WTC11 (cell line): Measurements from ENCODE around the gene RRAGD. TPM values are rescaled to one million over a fixed set of nuclear protein-coding genes. Genes with fewer than 3 reads are reported as not detected.

ENCODE experiments used
- ATAC-seq: fragments of 200-7000 bp; cut with Tn5 transposase; 2 replicates; pipeline ENCODE4 v1.10.0; 2021; ENCODE audit warnings: mild to moderate bottlenecking, moderate library complexity
- CTCF ChIA-PET: fragments of 300-600 bp; sonication (Branson Sonifier 250); formaldehyde crosslinking; loops from one replicate; lab custom pipeline; 2021; ENCODE audit warnings: antibody characterized with exemption; lab: Charles Lee
- POLR2A ChIA-PET: fragments of 350-600 bp; sonication (Branson Sonifier 250); formaldehyde crosslinking; loops from one replicate; lab custom pipeline; 2021; ENCODE audit warnings: antibody characterized with exemption; lab: Charles Lee
- DNase-seq: peaks from one replicate; pipeline ENCODE4 v3.0.0; 2021; ENCODE audit warnings: low spot score
- H3K27ac Mint-ChIP-seq: 2 replicates; pipeline ENCODE4 v1.8.0; 2021; ENCODE audit warnings: mixed read lengths
- H3K27me3 Mint-ChIP-seq: 2 replicates; pipeline ENCODE4 v1.8.0; 2021; ENCODE audit warnings: low read depth, mild to moderate bottlenecking, moderate library complexity, mixed read lengths
- H3K36me3 Mint-ChIP-seq: 2 replicates; pipeline ENCODE4 v1.8.0; 2021; ENCODE audit warnings: mixed read lengths
- H3K4me1 Mint-ChIP-seq: 2 replicates; pipeline ENCODE4 v1.8.0; 2022; ENCODE audit warnings: mixed read lengths
- H3K4me3 Mint-ChIP-seq: 2 replicates; pipeline ENCODE4 v1.8.0; 2021; ENCODE audit warnings: mild to moderate bottlenecking, moderate library complexity, mixed read lengths
- H3K9me3 Mint-ChIP-seq: 2 replicates; pipeline ENCODE4 v1.8.0; 2021; ENCODE audit warnings: mixed read lengths
- CDX4 ChIP-seq: fragments of 250-450 bp; sonication (Bioruptor Pico); IDR thresholded peaks from 2 replicates; pipeline ENCODE4 v1.9.0; 2021; ENCODE audit warnings: moderate library complexity, mild to moderate bottlenecking, inconsistent platforms, borderline replicate concordance
- ESRRA ChIP-seq: sonication (generic); formaldehyde crosslinking; IDR thresholded peaks from 2 replicates; pipeline ENCODE4 v1.8.1; 2022; ENCODE audit warnings: mild to moderate bottlenecking, missing genetic modification reagents, borderline replicate concordance
- FOXJ3 ChIP-seq: sonication (generic); formaldehyde crosslinking; IDR thresholded peaks from 2 replicates; pipeline ENCODE4 v1.9.0; 2021; ENCODE audit warnings: missing genetic modification reagents, mild to moderate bottlenecking, borderline replicate concordance
- GTF2I ChIP-seq: fragments of 250-450 bp; sonication (Bioruptor Pico); conservative IDR thresholded peaks from 2 replicates; pipeline ENCODE4 v1.4.0; 2021; ENCODE audit warnings: mild to moderate bottlenecking
- JAZF1 ChIP-seq: fragments of 250-450 bp; sonication (Bioruptor Pico); IDR thresholded peaks from 2 replicates; pipeline ENCODE4 v1.9.0; 2021; ENCODE audit warnings: moderate library complexity, mild to moderate bottlenecking, inconsistent platforms
- MXD4 ChIP-seq: fragments of 250-450 bp; sonication (Bioruptor Pico); IDR thresholded peaks from 2 replicates; pipeline ENCODE4 v1.8.0; 2021; ENCODE audit warnings: mild to moderate bottlenecking, moderate library complexity, borderline replicate concordance
- NFE2L1 ChIP-seq: sonication (generic); formaldehyde crosslinking; IDR thresholded peaks from 2 replicates; pipeline ENCODE4 v1.8.1; 2023; ENCODE audit warnings: missing genetic modification reagents
- RORB ChIP-seq: fragments of 250-450 bp; sonication (Bioruptor Pico); IDR thresholded peaks from 2 replicates; pipeline ENCODE4 v1.9.0; 2021; ENCODE audit warnings: mild to moderate bottlenecking
- SOX15 ChIP-seq: fragments of 250-450 bp; sonication (Bioruptor Pico); IDR thresholded peaks from 2 replicates; pipeline ENCODE4 v1.9.0; 2021; ENCODE audit warnings: mild to moderate bottlenecking
- TEAD4 ChIP-seq: sonication (generic); formaldehyde crosslinking; IDR thresholded peaks from 2 replicates; pipeline ENCODE4 v1.8.0; 2022; ENCODE audit warnings: mild to moderate bottlenecking, missing genetic modification reagents
- ZBTB21 ChIP-seq: sonication (generic); formaldehyde crosslinking; IDR thresholded peaks from 2 replicates; pipeline ENCODE4 v1.8.1; 2023; ENCODE audit warnings: mild to moderate bottlenecking, missing genetic modification reagents, borderline replicate concordance
- ZNF138 ChIP-seq: sonication (generic); formaldehyde crosslinking; conservative IDR thresholded peaks from 2 replicates; pipeline ENCODE4 v1.8.1; 2022; ENCODE audit warnings: mild to moderate bottlenecking, moderate library complexity, missing genetic modification reagents
- ZNF219 ChIP-seq: sonication (generic); formaldehyde crosslinking; IDR thresholded peaks from 2 replicates; pipeline ENCODE4 v1.8.0; 2023; ENCODE audit warnings: missing genetic modification reagents, mild to moderate bottlenecking, borderline replicate concordance
- ZNF423 ChIP-seq: fragments of 250-450 bp; sonication (Bioruptor Pico); IDR thresholded peaks from 2 replicates; pipeline ENCODE4 v2.1.2; 2022; ENCODE audit warnings: mild to moderate bottlenecking, moderate library complexity
- ZSCAN18 ChIP-seq: fragments of 250-450 bp; sonication (Bioruptor Pico); IDR thresholded peaks from 2 replicates; pipeline ENCODE4 v2.1.2; 2022; ENCODE audit warnings: mild to moderate bottlenecking, moderate library complexity
- total RNA-seq: library from RNA; stranded (reverse); gene quantifications from 3 replicates; pipeline ENCODE4 v1.2.3, GENCODE V29; 2021

RRAGD gene
- total RNA-seq, 1 experiment from 2014 or later = 25.4 TPM

GRCh38 chr6:89315249-89315885, 96.7 kb downstream of the RRAGD start, which contains the start of gene GABRR2:
GABRR2 (minus strand) TSS chr6:89315299; CDS start chr6:89315165, 134 bp downstream.
- H3K4me3 Mint-ChIP-seq = no peak within 1 kb of the TSS
- H3K27ac Mint-ChIP-seq = no peak within 1 kb of the TSS
- peaks cover 18% of the 10 kb centered on the region for H3K36me3 Mint-ChIP-seq
- TF ChIP-seq GTF2I (CRISPR knock-in tag) (no peak), ZBTB21 (CRISPR knock-in tag) (no peak), MXD4 (CRISPR knock-in tag) (no peak), SOX15 (CRISPR knock-in tag) (no peak), CDX4 (CRISPR knock-in tag) (no peak), ZNF423 (CRISPR knock-in tag) (no peak), NFE2L1 (no peak), ZSCAN18 (CRISPR knock-in tag) (no peak), ZNF219 (CRISPR knock-in tag) (no peak), ZNF138 (CRISPR knock-in tag) (no peak), RORB (no peak), FOXJ3 (CRISPR knock-in tag) (no peak), ESRRA (CRISPR knock-in tag) (no peak), JAZF1 (no peak)
- DNase-seq (no peak), ATAC-seq (no peak)
- peaks cover 33% of the 10 kb centered on the region for H3K4me1 Mint-ChIP-seq
- ChIA-PET CTCF (interaction anchor here (0.7 to 1.0 kb wide), 2 partner anchors 13 to 57 kb away, joined by 3 to 4 read pairs; no protein-coding TSS in a partner anchor), POLR2A (no interaction called here)
- H3K9me3 Mint-ChIP-seq = peaks cover 25% of the 10 kb centered on the region
- peaks cover 7% of the 10 kb centered on the region; the same call in 1 of the 2 replicates for H3K27me3 Mint-ChIP-seq

GRCh38 chr6:89314692-89315091, 97.4 kb downstream of the RRAGD start:
- Mint-ChIP-seq H3K4me1 (peaks cover 33% of the 10 kb centered on the region), H3K9me3 (peaks cover 18% of the 10 kb centered on the region), H3K4me3 (no peak overlapping the region), H3K27ac (no peak overlapping the region), H3K27me3 (peaks cover under 1% of the 10 kb centered on the region; the same call in 1 of the 2 replicates), H3K36me3 (peaks cover 11% of the 10 kb centered on the region)
- no peak for TF ChIP-seq TEAD4
- 0 out of 2 replicates have a peak, but pooled peaks have one; percentile 14 for TF ChIP-seq ZNF423 (CRISPR knock-in tag)
- ChIA-PET POLR2A (no interaction called here), CTCF (interaction anchor here (1.0 kb wide), 1 partner anchor 57 kb away, joined by 4 read pairs; no protein-coding TSS in a partner anchor)
- no peak for ATAC-seq
- DNase-seq = no peak

Other genes starting within 250 kb of the RRAGD start
- gene GABRR1, start 194.9 kb downstream of the RRAGD start, total RNA-seq = 0.23 to 0.30 TPM (median 0.24 TPM) in 3 replicates
- gene GABRR2, start 97.0 kb downstream of the RRAGD start, total RNA-seq = not detected in 3 replicates
- gene UBE2J1, start 59.6 kb downstream of the RRAGD start, total RNA-seq = 9.9 to 12.3 TPM (median 9.9 TPM) in 3 replicates
- 10.9 to 13.9 TPM (median 12.6 TPM) in 3 replicates for gene ANKRD6, start 20.9 kb upstream of the RRAGD start, total RNA-seq
- 21.3 to 22.2 TPM (median 21.8 TPM) in 3 replicates for gene LYRM2, start 226.5 kb upstream of the RRAGD start, total RNA-seq